HG03521 (cell line): ENCODE measurements around the gene ENO2.

Experiments used
- ATAC-seq: cut with Tn5 transposase; IDR thresholded peaks from one replicate; pipeline ENCODE4 v1.9.1; 2021; ENCODE audit warnings: mild to moderate bottlenecking, moderate library complexity; ENCODE audit not compliant: unreplicated experiment

The ENO2 gene

DNA sequence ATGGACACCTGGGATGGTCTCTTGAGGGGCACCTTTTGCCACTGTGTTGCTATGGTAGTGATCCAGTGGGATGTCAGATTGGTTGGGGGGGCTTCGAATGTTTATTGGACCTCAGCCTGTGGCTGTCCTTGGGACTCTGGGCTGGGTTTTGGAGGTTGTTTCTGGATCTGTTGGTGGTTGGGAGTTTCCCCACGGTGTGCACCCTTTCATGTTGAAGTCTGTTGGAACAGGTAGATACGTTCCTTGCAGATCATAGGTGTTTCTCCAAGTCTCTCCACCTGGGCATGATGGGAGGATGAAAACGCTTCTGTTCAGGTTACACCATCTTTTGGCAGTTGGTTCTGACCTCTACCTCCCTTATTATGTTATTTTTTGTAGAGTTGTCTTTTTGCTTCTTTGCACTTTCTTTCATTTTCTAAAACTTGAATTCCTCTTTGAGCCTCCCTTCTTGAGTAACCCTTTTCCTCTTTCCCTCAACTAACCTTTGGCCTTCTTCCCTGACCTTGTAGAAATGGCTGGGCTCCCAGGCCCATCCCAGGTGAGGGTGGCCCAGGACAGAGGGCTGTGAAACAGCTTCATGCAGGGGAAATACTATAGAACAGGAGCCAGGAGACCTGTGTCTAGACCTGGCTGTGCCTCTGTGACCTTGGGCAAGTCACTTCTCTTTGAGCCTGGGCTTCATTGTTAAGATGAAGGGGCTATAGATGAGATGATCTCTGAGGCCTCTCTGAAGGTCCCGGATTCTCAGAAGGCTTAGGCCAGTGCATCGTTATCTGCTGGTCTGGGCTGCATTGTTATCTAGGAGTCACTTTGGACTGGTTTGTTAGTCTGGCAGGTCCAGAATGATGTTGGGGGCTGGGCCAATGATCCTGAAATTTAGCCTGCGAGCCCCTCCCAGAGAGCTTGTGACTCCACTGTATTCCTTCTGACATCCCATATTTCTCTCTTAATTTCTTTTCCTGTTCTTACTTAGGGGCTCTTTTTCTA, 15.4 kb downstream of the ENO2 start:
- ATAC-seq: no peak

- ATAC-seq: no peak
Observed at GRCh38 chr12:6932766-6933165, 18.4 kb downstream of the ENO2 start.

DNA sequence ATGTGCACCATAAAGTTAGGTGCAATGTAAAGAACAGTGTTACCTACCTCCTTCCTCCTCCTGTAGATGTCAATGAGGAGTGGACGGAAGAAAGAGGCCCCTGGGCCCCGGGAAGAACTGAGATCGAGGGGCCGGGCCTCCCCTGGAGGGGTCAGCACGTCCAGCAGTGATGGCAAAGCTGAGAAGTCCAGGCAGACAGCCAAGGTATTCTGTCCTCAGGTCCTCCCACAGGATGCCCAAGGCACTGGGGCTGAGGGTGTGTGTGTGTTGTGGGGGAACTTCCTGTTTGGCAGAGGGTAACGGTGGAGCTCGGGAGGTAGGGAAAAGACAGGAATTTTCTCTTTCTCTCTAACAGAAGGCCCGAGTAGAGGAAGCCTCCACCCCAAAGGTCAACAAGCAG, 19.7 kb downstream of the ENO2 start:
- no peak for ATAC-seq

DNA sequence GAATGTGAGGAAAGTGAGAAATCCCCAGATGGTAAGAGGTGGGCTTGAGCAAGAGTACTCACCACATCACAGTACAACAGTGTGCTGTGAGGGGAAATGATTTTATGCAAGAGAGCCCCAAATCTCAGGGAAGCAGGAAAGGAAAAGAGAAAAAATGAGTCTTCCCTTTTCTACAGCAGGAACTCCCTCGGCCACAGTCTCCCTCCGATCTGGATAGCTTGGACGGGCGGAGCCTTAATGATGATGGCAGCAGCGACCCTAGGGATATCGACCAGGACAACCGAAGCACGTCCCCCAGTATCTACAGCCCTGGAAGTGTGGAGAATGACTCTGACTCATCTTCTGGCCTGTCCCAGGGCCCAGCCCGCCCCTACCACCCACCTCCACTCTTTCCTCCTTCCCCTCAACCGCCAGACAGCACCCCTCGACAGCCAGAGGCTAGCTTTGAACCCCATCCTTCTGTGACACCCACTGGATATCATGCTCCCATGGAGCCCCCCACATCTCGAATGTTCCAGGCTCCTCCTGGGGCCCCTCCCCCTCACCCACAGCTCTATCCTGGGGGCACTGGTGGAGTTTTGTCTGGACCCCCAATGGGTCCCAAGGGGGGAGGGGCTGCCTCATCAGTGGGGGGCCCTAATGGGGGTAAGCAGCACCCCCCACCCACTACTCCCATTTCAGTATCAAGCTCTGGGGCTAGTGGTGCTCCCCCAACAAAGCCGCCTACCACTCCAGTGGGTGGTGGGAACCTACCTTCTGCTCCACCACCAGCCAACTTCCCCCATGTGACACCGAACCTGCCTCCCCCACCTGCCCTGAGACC, 21.2 kb downstream of the ENO2 start:
- no peak for ATAC-seq

DNA sequence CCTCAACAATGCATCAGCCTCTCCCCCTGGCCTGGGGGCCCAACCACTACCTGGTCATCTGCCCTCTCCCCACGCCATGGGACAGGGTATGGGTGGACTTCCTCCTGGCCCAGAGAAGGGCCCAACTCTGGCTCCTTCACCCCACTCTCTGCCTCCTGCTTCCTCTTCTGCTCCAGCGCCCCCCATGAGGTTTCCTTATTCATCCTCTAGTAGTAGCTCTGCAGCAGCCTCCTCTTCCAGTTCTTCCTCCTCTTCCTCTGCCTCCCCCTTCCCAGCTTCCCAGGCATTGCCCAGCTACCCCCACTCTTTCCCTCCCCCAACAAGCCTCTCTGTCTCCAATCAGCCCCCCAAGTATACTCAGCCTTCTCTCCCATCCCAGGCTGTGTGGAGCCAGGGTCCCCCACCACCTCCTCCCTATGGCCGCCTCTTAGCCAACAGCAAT, 21.8 kb downstream of the ENO2 start:
- no peak for ATAC-seq

- ATAC-seq: peak; percentile 5
Observed at GRCh38 chr12:6936636-6937480, 22.5 kb downstream of the ENO2 start.

- ATAC-seq: peak; percentile 91
Observed at GRCh38 chr12:6937481-6938352, 23.3 kb downstream of the ENO2 start.

GRCh38 chr12:6938353-6939190, 24.2 kb downstream of the ENO2 start:
- ATAC-seq: no peak

GRCh38 chr12:6939191-6939540, 24.8 kb downstream of the ENO2 start:
- ATAC-seq: no peak

DNA sequence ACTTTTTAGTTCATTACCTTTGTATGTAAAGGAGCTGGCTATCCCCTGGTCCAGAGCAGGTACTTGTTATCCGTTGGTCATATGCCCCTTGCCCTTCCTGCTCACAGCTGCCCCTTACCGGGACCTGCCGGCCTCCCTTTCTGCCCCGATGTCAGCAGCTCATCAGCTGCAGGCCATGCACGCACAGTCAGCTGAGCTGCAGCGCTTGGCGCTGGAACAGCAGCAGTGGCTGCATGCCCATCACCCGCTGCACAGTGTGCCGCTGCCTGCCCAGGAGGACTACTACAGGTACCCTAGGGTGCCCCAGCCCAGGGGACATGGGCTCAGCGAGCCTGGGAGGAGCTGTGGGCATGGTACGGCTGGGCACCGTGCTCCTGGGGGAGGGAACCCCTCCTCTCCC, 26.9 kb downstream of the ENO2 start:
- no peak for ATAC-seq

- no peak for ATAC-seq
Observed at GRCh38 chr12:6941782-6942181, 27.4 kb downstream of the ENO2 start.

- ATAC-seq: no peak
Observed at GRCh38 chr12:6942331-6942665, 27.9 kb downstream of the ENO2 start.

DNA sequence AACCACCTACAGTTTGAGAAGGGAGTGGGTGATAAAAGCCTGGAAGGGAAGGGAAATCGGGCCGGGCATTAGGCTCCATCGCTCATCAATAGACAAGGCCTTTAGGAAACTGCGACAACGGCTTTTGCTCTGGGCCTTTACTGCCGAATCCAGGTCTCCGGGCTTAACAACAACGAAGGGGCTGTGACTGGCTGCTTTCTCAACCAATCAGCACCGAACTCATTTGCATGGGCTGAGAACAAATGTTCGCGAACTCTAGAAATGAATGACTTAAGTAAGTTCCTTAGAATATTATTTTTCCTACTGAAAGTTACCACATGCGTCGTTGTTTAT, 29.0 kb downstream of the ENO2 start:
- peak; percentile 23 for ATAC-seq

- peak; percentile 34 for ATAC-seq
Observed at GRCh38 chr12:6943722-6944380, 29.5 kb downstream of the ENO2 start, which contains the start of the genes C12orf57 and RNU7-1. Gene C12orf57, plus strand, starts transcription at chr12:6944022. Its CDS starts 100 bp downstream, at chr12:6944122. Gene RNU7-1, plus strand, starts transcription at chr12:6943816.

DNA sequence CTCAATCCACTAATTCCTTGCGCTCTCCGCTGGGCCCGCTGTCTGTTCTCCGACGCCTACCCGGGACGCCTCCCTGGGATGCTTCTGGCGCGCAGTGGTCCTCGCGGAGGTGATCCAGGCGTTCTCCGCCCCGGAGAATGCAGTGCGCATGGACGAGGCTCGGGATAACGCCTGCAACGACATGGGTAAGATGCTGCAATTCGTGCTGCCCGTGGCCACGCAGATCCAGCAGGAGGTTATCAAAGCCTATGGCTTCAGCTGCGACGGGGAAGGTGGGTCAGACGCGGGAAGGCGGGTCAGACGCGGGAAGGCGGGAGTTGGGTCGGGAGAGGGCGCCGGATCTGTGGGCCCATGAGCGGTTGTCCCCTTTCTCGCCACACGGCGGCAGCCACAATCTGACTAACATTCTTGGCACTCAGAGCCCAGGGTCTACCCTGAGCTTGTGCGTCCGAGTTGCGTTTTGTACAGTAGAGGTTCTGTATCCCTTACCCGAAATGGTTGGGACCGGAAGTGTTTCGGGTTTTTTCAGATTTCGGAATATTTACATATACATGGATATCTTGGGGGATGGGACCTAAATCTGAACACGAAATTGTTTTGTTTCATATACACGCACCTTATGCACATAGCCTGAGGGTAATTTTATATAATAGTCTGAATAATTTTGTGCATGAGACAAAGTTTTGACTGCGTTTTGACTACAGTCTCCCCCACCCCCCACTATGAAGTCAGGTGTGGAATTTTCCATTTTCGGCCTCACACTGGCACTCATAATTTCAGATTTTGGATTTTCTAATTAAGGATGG, 30.2 kb downstream of the ENO2 start:
- peak; percentile 33 for ATAC-seq

GRCh38 chr12:6945613-6946012, 31.2 kb downstream of the ENO2 start:
- ATAC-seq: no peak

DNA sequence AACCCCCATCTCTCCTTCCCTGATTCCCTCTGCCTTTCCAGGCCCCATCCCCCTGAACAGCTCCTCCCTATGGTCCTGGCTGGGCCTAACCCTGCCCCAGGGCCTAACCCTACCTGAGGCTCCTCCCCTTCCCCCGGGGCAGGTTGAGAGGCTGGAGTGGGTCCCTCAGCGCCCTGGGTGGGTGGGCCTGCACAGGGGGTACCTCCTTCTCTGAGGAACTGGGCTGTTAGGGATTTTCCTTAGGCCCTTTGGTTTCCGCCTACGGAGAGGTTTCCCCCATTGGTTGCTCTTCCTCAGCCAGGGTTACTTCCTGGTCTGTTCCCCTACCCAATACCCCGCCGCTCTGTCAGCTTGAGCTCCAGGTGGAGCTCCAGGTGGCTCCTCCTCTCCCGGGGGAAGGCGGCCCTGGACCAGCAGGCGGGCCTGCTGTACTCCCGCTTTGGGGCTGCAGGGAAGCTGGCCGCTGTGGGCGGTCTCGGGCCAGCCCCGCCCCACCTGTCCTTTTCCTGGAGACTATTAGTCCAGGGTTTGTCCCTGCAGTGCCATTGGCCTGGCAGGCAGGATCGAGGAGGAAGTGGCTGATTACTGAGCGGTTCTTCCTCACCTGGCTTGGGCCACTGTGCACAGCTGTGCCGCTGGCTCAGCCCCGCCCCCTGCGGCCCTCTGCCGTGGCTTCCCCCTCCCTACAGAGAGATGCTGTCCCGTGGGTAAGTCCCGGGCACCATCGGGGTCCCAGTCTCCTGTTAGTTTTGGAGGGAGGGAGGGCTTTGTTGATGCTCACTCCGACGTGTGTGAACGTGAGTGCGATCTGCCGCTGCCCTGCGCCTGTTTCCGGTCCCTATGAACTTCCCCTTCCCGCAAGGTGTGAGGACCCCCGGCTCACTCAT, 31.9 kb downstream of the ENO2 start:
- no peak for ATAC-seq
